HG03135 (cell line): Measurements from ENCODE around the gene SLC12A2.

Source experiments
- ATAC-seq: cut with Tn5 transposase; IDR thresholded peaks from one replicate; pipeline ENCODE4 v1.9.1; 2021; ENCODE audit warnings: mild to moderate bottlenecking, moderate library complexity; ENCODE audit not compliant: unreplicated experiment

SLC12A2 gene

DNA sequence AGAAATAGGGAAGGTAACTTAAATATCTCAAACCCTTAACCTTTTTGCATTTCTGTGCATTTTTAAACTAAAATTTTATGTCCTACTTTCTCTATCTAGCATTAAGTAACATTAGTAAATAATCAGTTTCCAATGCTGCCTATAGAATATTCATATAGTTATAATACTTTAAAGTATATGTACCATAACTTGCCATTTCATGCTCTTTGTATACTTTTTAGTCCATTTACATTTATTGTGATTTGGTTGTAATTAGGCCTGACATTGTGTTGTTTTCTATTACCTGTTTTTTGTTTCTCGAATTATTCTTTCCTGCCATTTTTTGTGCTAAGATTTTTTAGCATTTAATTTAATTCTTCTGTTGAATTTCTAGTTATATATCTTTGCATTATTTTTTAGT is 13.7 kb downstream of the SLC12A2 start:
- no peak for ATAC-seq

DNA sequence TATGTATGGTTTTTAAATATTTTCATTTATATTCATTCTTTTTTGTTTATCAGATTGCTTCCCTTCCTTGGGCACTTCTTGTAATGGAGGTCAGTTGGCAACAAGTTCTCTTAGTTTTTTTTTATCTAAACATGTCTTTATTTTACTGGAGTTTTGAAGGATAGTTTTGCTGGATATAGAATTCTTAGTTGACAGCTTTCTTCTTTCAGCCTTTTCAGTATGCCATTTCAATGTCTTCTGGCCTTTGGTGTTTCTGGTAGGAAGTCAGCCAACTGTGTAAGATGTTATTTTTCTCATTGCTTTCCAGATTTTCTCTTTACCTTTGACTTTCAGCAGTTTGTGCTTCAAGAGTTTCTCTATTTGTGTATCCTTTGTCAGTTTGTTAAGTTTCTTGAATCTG is 14.2 kb downstream of the SLC12A2 start:
- ATAC-seq: no peak

DNA sequence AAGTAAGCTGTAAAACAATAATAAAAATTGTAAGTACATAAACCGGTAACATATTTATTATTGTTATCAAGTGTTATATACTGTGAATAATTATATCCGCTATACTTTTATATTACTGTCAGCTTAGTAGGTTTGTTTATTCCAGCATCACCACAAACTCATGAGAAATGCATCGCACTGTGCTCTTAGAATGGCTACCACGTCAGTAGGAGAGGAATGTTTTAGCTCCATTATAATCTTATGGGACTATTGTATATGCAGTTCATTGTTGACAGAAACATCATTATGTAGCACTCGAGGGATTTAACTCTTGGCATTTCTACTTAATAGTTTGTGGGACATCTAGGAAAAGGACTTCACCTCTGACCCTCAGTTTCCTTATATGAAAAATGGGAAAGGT is 16.4 kb downstream of the SLC12A2 start:
- ATAC-seq: no peak

DNA sequence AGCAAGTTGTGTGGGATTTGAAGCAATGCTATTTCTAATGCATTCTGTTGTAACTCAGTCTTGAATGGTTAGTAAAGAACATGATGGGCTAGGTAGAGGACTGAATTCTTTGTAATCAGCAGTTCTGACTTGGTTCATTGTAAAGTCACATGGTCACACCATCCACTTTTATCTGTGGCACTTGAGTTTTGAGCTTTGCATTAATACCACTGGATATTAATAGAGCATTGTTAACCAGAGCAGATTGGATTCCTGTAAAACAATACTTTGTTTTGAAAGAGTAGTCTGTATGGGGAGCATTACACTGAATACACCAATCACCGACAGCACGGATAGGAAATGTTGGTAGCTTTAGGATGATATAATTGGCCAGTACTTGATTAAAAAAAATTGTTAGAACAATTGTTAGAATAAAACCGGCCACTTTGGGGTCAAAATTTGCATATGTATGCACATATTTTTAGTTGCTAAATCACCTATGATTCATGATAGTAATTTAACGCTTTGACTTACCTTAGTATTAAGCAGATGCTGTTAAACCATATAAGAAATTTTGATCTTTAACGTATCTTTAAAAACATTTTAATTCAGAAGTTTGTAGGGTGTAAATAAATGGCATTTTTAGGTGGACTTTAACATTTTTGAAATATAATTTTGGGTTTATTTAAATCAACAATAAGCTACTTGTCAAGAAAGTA is 17.4 kb downstream of the SLC12A2 start:
- no peak for ATAC-seq

DNA sequence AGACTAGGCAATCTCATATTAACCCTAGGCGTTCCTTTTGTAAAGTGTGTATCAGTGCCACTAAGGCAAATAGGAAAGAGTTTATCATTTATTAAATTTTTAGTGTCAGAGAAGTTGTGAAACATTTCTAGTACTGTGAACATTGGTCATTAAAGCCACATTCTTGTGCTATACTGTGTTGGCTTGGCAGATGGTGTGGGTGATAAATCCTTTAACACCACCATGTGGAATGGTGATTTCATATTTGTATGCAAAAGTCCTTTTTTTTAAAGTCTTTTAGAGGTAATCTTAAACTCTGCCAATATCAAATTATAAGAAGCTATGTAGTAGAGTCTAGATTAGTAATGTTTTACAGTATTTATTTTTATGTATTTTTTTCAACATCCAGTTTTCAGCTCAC is 18.1 kb downstream of the SLC12A2 start:
- no peak for ATAC-seq

DNA sequence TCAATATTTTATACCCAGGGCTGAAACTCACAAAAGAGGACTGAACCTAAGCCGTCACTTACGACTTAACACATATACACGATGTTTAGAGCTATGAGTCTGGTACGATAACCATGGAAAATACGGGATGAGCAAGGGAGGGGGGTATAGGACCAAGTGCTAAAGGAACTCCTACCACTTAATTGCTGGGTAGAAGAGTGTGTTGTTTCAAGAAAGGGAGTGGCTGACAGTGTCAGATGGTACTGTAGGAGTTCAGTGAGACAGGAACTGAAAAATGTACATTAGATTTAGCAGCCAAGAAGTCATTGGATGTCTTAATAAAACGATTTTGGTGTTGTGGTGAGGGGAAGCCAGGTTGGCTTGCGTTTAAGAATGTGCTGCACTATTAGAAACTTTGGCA is 21.6 kb downstream of the SLC12A2 start:
- ATAC-seq: no peak

DNA sequence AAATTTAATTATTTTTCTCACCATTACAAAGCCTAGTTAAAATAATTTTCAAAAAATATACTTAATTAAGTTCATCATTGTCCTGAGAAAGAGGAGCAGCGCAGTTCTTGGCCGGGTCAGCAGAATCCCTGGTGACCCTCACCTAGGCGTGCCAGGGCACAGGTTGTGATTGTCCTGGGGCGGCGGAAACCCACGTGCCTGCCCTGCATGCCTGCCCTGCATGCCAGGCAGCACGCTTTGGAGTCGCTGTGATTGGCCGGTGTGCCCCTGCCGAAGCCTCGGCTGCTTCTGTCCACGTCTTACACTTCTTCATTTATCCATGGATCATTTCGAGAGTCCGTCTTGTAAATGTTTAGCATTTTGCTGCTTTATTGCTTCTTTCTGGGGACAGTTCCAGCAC is 25.6 kb downstream of the SLC12A2 start:
- ATAC-seq: no peak

DNA sequence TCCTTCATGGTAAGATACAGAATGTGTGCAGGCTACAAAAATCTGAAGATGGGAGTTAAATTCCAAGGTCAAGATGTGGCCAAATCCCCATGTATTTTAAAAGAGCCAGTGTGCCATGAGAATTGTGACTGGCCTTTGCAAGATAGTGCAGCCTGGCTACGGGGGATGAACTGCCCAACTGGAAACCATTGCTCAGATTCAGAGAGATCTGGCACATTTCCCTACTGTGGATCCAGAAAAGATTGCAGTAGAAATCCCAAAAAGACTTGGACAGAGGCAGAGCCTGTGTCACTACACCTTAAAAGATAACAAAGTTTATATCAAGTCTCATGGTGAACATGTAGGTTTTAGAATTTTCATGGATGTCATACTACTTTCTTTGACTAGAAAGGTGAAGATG is 26.2 kb downstream of the SLC12A2 start:
- ATAC-seq: no peak

DNA sequence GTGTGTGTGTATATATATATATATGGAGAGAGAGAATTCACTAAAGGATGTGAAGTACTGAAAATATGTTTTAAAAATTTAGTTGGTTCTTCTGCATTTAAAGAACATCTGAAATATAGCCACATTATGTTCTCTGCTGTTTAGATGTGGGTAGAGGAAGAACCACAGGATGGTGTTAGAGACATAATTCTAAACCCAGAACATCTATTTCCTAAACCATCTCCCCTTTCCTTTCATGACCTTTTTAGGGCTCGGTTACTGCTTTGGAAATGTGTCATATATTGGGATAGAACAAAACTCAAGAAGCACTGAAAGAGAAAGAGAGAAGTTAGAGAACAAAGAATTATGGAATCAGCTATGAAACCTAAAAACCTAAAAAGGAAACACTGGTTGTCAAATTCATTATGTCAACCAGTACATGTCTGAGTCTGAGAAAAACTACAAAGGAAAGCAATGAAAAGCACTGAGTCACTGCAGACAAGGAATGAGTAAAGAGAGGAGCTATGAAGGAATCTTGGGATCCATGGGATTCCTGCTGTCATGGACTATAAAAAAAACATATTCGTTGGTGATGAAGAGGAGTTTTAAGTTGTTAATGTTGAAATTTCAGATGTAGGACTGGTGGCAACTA is 28.4 kb downstream of the SLC12A2 start:
- no peak for ATAC-seq

DNA sequence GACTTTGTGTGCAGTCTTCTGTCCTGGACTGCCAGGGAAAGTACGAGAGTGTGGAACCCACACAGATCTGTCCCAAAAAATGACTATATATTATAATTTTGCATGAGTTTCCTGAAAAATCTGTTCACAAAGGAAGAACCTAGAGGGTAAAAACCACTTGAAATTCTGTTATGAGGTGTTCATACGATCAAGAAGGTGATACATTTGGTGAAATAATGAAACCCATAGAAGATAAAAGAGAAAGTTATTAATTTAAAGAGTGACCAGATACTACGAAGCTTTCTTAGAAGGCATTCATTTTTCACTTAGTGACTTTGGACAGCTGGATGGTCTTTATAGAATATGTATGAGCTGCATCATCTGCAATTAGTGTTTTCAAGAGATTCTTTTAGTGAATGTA is 32.9 kb downstream of the SLC12A2 start:
- ATAC-seq: no peak

DNA sequence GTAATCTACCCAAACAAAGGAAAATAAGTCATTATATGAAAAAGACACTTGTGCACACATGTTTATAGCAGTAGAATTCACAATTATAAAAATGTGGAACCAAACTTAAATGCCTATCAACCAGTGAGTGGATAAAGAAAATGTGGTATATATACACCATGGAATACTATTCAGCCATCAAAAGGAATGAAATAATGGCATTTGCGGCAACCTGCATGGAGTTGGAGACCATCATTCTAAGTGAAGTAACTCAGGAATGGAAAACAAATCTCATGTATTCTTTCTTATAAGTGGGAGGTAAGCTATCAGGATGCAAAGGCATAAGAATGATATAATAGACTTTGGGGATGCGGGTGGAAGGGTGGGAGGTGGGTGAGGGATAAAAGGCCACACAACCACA is 34.6 kb downstream of the SLC12A2 start:
- no peak for ATAC-seq

DNA sequence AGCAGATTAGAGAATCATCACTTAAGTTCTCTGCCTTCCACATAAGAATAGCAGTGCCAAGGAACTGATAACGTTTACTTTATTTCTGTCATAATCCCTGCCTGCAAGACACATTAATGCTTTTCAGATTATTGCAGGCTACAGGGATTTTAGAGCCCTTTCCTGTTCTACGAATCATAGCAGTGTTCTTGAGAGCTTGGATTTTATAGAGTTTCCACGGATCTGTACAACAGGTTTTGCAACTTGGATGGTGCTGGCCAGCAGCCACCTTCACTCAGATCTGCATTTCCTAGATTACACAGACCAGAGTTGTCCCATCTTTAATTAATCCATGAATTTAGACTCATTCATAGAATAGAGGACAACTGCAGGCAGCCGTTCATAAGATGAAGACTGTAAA is 38.1 kb downstream of the SLC12A2 start:
- no peak for ATAC-seq

DNA sequence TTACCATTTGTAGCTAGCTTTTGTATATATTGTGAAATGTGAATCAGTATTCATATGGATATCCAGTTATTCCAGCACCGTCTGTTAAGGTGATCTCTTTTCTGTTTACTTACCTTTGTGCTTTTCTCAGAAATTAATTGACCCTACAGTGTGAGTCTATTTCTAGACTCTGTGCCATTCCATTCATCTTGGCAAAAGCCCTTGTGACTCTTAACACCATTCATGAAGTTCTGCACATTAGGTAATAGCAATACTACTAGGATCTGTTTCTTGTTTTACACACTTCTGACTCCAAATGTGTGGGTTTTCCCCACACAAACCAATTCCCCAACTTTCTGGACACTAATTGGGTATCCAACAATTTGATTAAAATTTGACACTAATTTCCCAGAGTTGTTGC is 40.4 kb downstream of the SLC12A2 start:
- no peak for ATAC-seq

DNA sequence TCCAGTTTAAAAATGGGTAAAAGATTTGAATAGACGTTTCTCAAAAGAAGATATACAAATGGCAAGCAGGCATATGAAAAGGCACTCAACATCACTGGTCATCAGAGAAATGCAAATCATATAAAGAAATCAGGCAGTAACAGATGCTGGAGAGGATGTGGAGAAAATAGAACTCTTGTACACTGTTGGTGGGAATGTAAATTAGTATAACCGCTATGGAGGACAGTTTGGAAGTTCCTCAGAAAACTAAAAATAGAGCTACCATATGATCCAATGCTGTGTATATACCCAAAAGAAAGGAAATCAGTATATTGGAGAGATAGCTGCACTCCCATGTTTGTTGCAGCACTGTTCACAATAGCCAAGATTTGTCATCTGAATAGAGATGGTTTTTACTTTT is 42.7 kb downstream of the SLC12A2 start:
- ATAC-seq: no peak

DNA sequence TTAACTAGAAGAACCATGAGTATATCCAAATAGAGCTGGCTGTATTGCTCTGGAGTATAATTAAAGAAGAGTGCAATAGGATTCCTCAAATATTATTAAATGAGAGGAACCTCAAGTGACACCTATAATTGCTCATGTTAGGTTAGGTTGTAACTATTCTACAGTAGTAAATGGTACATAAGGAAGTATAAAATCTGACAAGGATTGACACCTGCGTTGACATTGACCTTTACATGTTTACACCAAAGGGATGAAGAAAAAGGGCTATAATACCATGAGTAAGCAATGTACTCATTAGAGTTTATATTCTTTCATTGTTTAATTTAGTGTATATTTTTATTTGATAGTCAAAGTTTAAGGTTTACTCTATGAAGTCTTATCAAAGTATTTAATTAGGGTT is 48.9 kb downstream of the SLC12A2 start:
- no peak for ATAC-seq

DNA sequence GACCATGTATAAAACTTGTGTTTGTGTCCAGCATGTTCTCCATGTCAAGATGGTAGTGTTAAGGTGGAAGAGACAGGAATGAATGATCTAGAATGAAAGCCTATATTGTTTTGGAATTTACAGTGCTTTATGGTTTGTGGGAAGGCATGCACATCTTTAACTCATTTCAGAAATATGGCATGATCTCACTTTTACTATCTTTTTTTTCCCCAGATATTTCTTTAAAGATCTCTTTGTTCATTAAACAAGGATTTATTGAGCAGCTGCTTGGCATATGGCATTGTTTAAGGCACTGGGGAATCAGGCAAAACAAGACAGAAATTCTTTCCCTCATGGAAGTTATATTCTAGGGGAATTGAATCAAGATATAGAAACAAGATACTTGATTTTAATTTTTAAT is 51.7 kb downstream of the SLC12A2 start:
- no peak for ATAC-seq

DNA sequence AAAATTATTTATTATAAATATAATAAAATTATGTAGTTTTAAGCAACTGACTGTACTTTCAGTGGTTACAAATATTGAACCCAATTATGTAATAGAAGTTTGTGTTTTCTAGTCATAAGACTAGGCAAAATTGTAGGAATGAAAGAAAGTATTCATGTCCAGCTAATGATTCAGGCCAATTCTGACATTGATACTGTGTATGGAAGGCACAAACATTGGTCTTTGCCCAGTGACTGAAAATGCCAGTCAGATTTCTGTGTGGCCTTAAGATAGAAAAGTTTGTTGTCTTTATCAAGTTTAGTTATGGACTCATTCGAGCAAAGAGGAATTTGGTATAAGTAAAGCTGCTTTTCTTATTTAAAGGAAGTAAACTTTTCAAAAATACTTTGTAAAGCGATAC is 60.3 kb downstream of the SLC12A2 start:
- no peak for ATAC-seq

DNA sequence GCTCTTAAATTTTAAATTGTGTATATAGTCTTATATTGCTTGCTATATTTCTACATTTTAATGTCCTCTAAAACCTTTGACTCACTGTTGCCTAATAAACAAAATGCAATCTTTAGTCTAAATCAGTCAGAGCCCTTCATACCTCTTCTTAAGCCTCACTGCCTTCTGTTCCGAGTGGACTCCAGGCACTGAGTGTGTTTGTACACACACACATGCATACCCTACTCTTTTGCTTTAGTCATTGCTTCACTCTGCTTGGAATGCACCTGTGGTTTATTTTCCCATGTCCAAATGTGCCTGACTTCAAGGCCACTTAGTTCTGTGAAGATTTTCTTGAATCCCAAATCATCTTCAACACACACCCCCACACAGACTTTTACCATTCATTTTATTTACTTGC is 60.9 kb downstream of the SLC12A2 start:
- ATAC-seq: no peak

DNA sequence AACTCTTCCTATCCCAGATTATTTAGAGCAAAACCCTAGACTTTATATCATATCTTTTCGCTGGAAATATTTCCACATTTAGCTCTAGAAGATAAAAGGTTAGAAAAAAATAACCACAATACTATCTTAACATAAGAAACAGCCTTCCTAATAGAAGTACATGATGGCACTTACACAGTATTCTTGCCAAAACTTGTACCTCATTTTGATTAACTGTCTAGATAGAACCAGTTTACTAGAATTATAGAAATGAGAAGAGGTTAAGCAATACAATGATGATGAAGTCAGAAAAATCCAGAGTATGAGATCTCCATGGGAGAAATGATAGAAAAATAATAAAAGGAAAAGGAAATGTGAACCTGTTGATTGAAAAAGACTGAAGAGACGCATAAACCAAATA is 63.1 kb downstream of the SLC12A2 start:
- ATAC-seq: no peak

DNA sequence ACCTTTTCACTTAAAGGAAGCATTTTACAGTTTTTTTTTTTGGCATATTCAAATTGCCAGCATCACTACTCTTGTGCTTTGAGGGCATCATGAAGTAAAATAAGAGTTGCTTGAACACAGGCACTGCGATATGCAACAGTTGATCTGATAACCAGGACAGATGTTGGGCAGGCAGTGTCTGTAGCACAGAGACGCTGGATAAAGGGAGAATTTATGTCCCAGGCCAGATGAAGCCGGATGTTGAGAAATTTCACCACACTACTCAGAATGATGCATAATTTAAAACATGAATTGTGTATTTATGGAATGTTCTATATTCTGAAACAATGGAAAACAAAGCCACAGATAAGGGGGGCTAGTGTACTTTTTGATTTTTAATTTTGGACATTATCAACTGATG is 71.4 kb downstream of the SLC12A2 start:
- ATAC-seq: no peak

DNA sequence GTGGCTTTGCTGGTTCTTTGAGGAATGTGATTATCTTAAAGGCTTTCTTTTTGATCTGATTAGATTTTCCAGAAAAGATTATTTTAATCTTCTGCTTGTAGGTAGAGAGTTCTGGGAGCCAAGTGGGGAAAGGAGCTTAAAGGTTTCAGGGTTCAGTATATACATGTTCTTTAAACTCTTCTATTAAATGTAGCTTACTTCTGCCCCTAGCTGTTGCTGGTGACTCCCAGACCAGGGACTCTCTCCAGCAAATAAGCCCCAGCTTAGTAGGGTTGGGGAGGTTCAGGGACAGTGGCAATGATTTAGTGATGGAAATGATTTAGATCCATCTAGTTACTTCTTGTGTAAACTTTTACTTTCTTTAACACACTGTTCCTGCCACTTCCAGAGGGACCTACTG is 72.2 kb downstream of the SLC12A2 start:
- ATAC-seq: no peak

DNA sequence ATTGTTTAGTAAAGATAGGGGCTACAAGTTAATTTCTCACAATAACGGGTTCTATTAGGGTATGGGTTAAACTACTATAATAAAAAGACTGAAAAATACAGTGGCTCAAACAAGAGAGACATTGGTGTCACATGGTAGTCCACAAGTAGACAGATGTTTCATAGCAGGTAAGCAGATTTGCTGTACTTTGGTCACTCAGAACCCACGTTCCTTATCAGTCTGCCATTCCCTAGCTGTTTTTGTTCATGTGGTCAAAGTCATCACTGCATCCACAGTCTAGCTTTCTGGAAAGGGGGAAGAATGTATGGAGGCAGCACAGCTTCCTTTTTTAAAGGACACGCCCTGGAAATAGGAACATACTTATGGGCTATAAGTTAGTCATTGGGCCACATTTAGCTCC is 73.0 kb downstream of the SLC12A2 start:
- ATAC-seq: no peak

DNA sequence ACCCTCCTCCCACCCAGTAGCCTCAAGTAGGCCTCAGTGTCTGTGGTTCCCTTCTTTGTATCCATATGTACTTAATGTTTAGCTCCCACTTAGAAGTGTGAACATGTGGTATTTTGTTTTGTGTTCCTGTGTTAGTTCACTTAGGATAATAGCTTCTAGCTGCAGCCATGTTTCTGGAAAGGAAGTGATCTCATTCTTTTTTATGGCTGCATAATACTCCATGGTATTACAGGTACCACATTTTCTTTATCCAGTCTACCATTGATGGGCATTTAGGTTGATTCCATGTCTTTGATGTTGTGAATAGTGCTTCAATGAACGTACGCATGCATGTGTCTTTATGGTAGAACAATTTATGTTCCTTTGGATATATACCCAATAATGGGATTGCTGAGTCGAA is 74.8 kb downstream of the SLC12A2 start:
- no peak for ATAC-seq
